Hematopoietic multipotent progenitor cell treated with erythropoietin and hydrocortisone succinate and interleukin-3 and kit ligand, for 8 days (in vitro differentiated cells): ENCODE data around the gene NHLRC4.

Experiments used
- DNase-seq: peaks from one replicate; pipeline ENCODE4 v3.0.0-alpha.2; 2015

NHLRC4 gene

GRCh38 chr16:606656-607307 is 40.0 kb downstream of the NHLRC4 start:
- DNase-seq: no peak

GRCh38 chr16:608019-608418 is 41.2 kb downstream of the NHLRC4 start:
- no peak for DNase-seq

- no peak for DNase-seq
These were observed 42.5 kb downstream of the NHLRC4 start for GRCh38 chr16:609316-609715.

- DNase-seq: no peak
These were observed 43.2 kb downstream of the NHLRC4 start for GRCh38 chr16:609984-610383.

GRCh38 chr16:610513-611381 is 43.9 kb downstream of the NHLRC4 start:
- DNase-seq: peak; percentile 55

GRCh38 chr16:615122-615521 is 48.3 kb downstream of the NHLRC4 start:
- no peak for DNase-seq

- DNase-seq: no peak
These were observed 50.2 kb downstream of the NHLRC4 start for GRCh38 chr16:616733-617586.

GRCh38 chr16:617855-618254 is 51.0 kb downstream of the NHLRC4 start:
- DNase-seq: no peak
